GM18498 (cell line): Measurements from ENCODE around the gene NAP1L5.

Experiments used
- ATAC-seq: cut with Tn5 transposase; IDR thresholded peaks from one replicate; pipeline ENCODE4 v1.9.1; 2021; ENCODE audit warnings: mild to moderate bottlenecking, moderate library complexity; ENCODE audit not compliant: unreplicated experiment

Gene NAP1L5

DNA sequence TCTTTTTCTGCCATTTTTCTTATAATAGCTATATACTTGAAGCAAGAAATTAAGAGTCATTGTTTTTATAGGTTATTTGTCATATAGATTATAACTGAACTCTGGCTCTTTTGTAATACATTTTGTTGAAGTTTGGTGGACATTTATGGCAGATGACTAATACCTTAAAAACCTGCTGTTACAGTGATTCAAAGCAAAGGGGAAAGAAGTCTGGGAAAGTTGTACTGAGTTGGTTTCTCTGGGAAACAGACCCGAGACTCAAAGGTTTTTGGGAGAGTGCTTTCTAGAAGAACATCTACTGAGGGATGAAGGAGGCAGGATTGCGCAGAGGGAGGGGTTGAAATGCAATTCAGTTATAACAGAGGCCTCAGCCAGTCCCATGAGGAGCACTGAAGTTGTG lies 35.9 kb downstream of the NAP1L5 start:
- ATAC-seq = no peak

- no peak for ATAC-seq
Measured at GRCh38 chr4:88660446-88661294, 37.0 kb downstream of the NAP1L5 start.

DNA sequence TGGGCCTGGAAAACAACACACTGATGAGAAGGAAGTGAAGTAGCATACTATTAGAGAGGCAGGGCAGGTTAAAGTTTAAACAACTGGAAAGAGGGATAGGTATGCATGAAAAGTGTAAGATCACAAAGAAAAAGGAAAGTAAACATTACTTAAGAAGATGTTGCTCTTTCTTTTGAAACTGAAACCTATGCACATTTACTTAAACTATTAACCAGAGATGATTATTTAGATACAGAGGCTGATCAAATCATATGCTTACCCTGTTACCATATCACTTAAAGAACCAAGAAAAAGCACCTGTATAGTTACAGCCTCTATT lies 37.8 kb downstream of the NAP1L5 start:
- ATAC-seq = no peak

DNA sequence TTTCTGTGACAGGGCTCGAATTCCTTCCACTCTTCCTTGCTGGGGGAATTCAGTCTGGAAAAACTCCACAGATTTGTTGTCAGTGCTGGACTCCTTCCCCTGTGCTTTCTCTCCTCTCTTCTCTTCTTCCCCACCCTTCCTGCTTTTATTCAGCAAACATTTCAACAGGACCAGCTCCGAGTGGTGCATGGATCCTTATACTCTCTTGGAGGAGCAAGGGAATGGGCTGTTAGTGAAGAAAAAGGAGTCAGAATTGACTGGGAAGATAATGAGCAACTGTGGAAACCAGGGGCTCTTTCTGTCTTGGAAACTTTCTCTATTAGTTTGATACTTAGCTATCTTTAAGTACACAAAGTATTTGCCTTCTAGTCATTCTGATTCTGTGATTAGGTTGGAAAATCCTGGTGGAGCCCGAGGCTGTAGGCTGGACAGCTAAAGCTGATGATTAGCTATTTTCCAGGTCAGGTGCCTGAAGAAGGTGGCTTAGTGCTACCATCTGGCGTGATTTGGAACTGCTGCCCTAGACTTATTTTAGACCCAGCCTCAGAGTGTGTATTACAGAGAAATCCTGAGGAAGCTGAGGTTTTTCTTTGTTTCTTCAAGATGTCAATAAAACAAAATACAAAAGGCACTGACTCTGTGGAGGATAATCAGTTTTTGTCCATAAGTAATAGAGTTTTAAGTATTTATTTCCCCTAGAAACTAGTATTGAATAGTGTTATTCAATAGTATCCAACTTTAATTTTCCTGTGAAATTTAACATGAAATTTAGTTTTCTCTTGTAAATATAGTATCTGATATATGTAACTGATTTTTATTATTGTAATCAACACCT lies 38.4 kb downstream of the NAP1L5 start:
- peak; percentile 90 for ATAC-seq

DNA sequence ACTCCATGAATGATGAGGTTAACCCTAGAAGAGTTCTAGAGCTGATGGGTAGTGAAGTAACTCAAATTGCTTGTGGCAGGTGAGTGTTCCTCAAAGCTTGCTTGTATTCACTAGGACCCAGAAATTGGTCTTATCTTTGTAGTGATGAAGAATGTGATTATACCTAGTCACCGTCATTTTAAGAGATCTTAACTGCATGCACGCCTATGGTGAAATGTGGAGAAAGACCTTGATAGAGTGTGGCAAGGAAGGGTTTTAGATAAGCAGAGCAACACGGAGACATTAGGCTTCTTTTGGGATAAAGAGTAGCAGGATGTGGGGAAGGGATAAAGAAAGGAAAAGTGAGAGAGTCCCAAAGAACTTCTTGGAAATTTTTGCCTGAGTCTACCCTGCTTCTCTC lies 42.4 kb downstream of the NAP1L5 start:
- ATAC-seq = no peak

DNA sequence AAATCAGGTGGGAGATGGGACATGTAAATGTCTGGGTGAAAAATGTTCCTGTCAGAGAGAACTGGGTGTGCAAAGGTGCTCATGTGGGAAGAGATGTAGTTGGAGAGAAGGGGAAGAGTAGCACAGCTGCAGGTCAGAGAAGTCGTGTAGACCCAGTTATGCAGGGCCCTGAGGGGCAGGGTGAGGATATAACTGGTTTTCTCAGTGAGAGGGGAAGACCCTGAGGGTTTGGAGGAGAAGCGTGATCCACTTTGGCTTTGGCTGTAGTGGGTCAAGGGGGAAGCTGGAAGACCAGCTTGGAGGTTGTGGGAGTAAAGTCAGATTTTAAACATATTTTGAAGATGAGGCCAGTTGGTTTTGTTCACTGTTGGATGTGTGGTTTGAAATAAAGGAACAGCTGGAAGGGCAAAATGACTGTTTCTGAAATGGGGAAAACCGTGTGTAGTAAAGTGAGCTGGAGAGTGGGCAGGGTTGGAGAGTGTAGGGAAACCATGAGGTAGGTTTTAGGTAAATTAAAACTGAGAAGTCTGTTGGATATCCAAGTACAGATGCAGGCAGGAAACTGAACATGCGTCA lies 44.2 kb downstream of the NAP1L5 start:
- ATAC-seq = no peak

GRCh38 chr4:88649716-88650115 lies 47.9 kb downstream of the NAP1L5 start:
- no peak for ATAC-seq

GRCh38 chr4:88646528-88647280 lies 50.9 kb downstream of the NAP1L5 start:
- ATAC-seq = no peak

DNA sequence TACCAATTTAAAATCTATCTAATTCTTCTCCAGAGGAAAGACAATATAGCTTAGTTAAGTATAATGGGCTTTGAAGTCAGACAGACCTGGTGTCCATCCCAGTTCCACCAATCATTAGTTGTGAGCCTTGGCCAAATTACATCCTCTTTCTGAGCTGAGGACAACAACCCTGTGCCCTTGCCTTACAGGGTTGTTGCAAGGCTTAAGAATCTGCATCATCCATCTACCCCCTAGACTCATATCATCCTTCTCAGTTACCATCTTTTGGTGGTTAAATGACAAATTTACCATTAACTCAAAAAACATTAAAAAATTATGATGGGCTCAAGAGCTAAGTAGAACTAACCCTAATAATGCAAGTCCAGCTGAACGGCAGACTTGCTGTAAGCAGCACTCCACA lies 51.6 kb downstream of the NAP1L5 start:
- no peak for ATAC-seq
